ENCODE data around the gene SFXN3.

- TF ChIP-seq, protein P1, sequence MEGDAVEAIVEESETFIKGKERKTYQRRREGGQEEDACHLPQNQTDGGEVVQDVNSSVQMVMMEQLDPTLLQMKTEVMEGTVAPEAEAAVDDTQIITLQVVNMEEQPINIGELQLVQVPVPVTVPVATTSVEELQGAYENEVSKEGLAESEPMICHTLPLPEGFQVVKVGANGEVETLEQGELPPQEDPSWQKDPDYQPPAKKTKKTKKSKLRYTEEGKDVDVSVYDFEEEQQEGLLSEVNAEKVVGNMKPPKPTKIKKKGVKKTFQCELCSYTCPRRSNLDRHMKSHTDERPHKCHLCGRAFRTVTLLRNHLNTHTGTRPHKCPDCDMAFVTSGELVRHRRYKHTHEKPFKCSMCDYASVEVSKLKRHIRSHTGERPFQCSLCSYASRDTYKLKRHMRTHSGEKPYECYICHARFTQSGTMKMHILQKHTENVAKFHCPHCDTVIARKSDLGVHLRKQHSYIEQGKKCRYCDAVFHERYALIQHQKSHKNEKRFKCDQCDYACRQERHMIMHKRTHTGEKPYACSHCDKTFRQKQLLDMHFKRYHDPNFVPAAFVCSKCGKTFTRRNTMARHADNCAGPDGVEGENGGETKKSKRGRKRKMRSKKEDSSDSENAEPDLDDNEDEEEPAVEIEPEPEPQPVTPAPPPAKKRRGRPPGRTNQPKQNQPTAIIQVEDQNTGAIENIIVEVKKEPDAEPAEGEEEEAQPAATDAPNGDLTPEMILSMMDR (IDR thresholded peaks at IDR 0.05), result no peak
- TF ChIP-seq POLR2A (IDR thresholded peaks at IDR 0.05) (no peak), EP300 (IDR thresholded peaks at IDR 0.05) (no peak)
Observed at GRCh38 chr10:101000127-101000914, 30.7 kb upstream of the SFXN3 start.
